Upper lobe of left lung (tissue), 6 donors: ENCODE measurements around the gene MICAL3. TPM values are rescaled to one million over a fixed set of nuclear protein-coding genes. Genes with fewer than 3 reads are reported as not detected.
"Not testable (repeated sequence)": the region's sequence is repeated elsewhere in the genome, so short reads cannot be mapped to it uniquely, and the experiment has no call there.

Source experiments
- ATAC-seq, 2 donors: fragments of 200-7000 bp; cut with Tn5 transposase; one replicate each; pipeline ENCODE4 v1.9.1; 2022; ENCODE audit warnings: mild to moderate bottlenecking in 2 of 2, moderate library complexity in 2 of 2; ENCODE audit not compliant: low FRiP score in 2 of 2
- DNase-seq, 2 donors: peaks; one replicate each; pipeline ENCODE4 v3.0.0-alpha.2; 2019 to 2020
- H3K27ac ChIP-seq, 4 donors: fragments of 200-600 bp; sonication (generic); one replicate each; pipeline ENCODE4 v1.5.1; 2016 to 2019
- H3K27me3 ChIP-seq, 4 donors: fragments of 200-600 bp; sonication (generic); one replicate each; pipeline ENCODE4 v1.5.1; 2017 to 2019
- H3K36me3 ChIP-seq, 4 donors: fragments of 200-600 bp; sonication (generic); one replicate each; pipeline ENCODE4 v1.5.1; 2016 to 2019
- H3K4me1 ChIP-seq, 4 donors: fragments of 200-600 bp; sonication (generic); one replicate each; pipeline ENCODE4 v1.5.1; 2018 to 2019
- H3K4me3 ChIP-seq, 4 donors: fragments of 200-600 bp; sonication (generic); one replicate each; pipeline ENCODE4 v1.5.1; 2017 to 2019; ENCODE audit warnings: mild to moderate bottlenecking in 2 of 4, moderate library complexity in 1 of 4
- H3K9me3 ChIP-seq, 4 donors: fragments of 200-600 bp; sonication (generic); one replicate each; pipeline ENCODE4 v1.5.1; 2018 to 2019
- EP300 ChIP-seq, 4 donors: sonication (generic); formaldehyde crosslinking; IDR thresholded peaks; one replicate each; pipeline ENCODE4 v1.5.1; 2017; ENCODE audit warnings: antibody characterized with exemption in 4 of 4, control low read depth in 2 of 4
- POLR2A ChIP-seq, 4 donors: fragments of 450-650 bp; IDR thresholded peaks; one replicate each; pipeline ENCODE4 v1.5.1; 2016 to 2017; ENCODE audit warnings: antibody characterized with exemption in 4 of 4, mild to moderate bottlenecking in 2 of 4
- POLR2AphosphoS5 ChIP-seq, 2 donors: sonication (generic); formaldehyde crosslinking; IDR thresholded peaks; one replicate each; pipeline ENCODE4 v1.5.1; 2017; ENCODE audit warnings: antibody characterized with exemption in 2 of 2
- WGBS, 2 donors: methylation state at CpG; one replicate each; pipeline ENCODE4 v1.1.5; 2017 to 2018; 5-methylcytosine and 5-hydroxymethylcytosine counted together
- total RNA-seq, 6 donors: library from RNA; depleted of rRNA in 4 of 6; stranded (reverse); fragments of >200 nt in 4 of 6; gene quantifications; one replicate each; pipeline versions ENCODE4 v1.1.0 to v1.2.1, GENCODE V29; 2016 to 2021
- TF ChIP-seq, protein P1 (sequence below), 6 experiments: fragments of 450-650 bp in 4 of 6; fragments of 200-600 bp in 2 of 6; sonication (generic) in 2 of 6; IDR thresholded peaks; one replicate each; pipeline ENCODE4 v1.5.1; 2016 to 2019; ENCODE audit warnings: antibody characterized with exemption in 6 of 6
- donor health status: DM: no; HTN: no; CAD: no; lungs with moderate emphysema.
- donor health status: DM: no; HTN: yes; CAD: no; lungs with severe emphysema.

MICAL3 gene
- total RNA-seq, 6 donors from 2014 or later, result 6.4 to 39.8 (median 23.4) TPM

DNA sequence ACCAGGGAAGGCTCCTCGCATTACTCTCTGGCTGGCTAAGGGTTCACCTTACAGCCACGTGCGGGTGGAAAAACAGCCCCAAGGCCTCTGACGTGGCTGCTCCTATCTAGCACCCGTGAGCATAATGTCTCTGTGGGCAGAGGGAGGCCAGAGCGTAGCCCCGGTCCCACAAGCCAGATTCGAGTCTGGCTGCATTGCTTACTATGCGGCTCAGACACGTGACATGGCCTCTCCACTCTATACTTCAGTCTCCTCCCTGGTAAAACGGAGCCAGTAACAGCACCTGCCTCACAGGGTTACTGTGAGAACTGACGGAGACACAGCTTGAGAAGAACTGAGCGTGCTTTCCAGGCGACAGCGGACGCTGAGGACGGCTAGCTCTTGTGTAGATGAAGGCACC, 144.3 kb downstream of the MICAL3 start:
- H3K27ac ChIP-seq, result no peak overlapping the region
- no peak overlapping the region for H3K4me3 ChIP-seq
- H3K36me3 ChIP-seq, result peaks cover 0 to 56% (median 8%) of the 10 kb centered on the region in 4 donors
- DNase-seq (no peak), ATAC-seq (no peak)
- WGBS, 2 donors, result 90 to 97% methylated on average over 17 of the region's 17 CpGs
- H3K4me1 ChIP-seq, result no peaks in the 10 kb centered on the region
- TF ChIP-seq, protein P1, sequence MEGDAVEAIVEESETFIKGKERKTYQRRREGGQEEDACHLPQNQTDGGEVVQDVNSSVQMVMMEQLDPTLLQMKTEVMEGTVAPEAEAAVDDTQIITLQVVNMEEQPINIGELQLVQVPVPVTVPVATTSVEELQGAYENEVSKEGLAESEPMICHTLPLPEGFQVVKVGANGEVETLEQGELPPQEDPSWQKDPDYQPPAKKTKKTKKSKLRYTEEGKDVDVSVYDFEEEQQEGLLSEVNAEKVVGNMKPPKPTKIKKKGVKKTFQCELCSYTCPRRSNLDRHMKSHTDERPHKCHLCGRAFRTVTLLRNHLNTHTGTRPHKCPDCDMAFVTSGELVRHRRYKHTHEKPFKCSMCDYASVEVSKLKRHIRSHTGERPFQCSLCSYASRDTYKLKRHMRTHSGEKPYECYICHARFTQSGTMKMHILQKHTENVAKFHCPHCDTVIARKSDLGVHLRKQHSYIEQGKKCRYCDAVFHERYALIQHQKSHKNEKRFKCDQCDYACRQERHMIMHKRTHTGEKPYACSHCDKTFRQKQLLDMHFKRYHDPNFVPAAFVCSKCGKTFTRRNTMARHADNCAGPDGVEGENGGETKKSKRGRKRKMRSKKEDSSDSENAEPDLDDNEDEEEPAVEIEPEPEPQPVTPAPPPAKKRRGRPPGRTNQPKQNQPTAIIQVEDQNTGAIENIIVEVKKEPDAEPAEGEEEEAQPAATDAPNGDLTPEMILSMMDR (IDR thresholded peaks at IDR 0.05), result no peak
- TF ChIP-seq EP300 (IDR thresholded peaks at IDR 0.05), result no peak
- no peak for TF ChIP-seq POLR2A (IDR thresholded peaks at IDR 0.05)
- TF ChIP-seq POLR2AphosphoS5 (IDR thresholded peaks at IDR 0.05), result no peak
- H3K27me3 ChIP-seq, result no peaks in the 10 kb centered on the region
- no peaks in the 10 kb centered on the region for H3K9me3 ChIP-seq

DNA sequence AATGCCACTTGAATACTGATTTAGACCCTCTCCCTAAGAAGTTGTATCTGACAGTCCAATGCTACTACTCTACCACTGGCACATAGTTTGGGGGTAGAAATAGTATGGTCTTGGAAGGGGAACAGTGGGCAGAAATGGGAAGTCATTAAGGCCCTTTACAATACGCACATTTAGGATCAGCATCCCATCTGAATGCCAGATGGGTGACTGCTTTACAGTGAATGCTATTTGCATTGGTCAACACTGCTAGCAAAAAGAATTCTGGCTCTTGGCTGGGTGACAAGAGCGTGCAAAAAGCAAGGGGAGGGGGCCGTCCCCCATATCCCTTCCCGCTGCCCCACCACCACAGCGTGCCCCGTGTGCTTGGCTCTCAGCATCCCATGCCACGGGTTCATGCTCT, 145.4 kb downstream of the MICAL3 start:
- TF ChIP-seq, protein P1 (IDR thresholded peaks at IDR 0.05), result no peak
- TF ChIP-seq POLR2A (IDR thresholded peaks at IDR 0.05), result no peak
- Histone ChIP-seq H3K27me3 (no peaks in the 10 kb centered on the region), H3K4me1 (no peaks in the 10 kb centered on the region), H3K4me3 (no peak overlapping the region), H3K36me3 (peaks cover 0 to 47% (median 8%) of the 10 kb centered on the region in 4 donors), H3K27ac (no peak overlapping the region), H3K9me3 (no peaks in the 10 kb centered on the region)
- WGBS, 2 donors, result 84 to 85% methylated on average over 7 of the region's 7 CpGs
- ATAC-seq (no peak), DNase-seq (no peak)

DNA sequence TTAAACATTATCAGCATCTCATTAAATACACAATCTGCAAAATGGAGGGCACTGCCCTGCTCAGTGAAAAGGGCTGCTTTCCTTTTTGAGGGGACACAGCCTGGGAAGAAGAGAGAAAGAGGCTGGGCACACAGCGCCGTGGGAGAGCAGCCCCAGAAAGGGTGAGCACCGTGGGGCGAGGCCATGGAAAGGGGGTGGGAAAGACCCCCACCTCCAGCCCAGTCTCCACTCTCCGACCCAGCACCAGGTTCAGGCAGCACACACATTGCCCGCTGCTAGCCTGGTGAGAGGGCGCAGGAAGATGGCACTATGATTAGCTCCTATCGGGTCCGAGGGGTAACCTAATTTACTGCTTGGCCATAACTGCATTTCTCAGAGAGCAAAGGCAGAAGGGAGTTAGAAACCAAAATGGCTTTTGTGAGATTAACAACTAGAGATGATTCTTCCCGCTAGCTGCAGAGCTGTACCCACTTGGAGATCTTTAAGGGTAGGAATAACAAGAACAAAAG, 146.1 kb downstream of the MICAL3 start:
- DNase-seq (no peak), ATAC-seq (no peak)
- no peak overlapping the region for H3K27ac ChIP-seq
- H3K27me3 ChIP-seq, result no peaks in the 10 kb centered on the region
- H3K4me3 ChIP-seq, result no peak overlapping the region
- peaks cover 0 to 48% (median 7%) of the 10 kb centered on the region in 4 donors for H3K36me3 ChIP-seq
- TF ChIP-seq POLR2AphosphoS5 (IDR thresholded peaks at IDR 0.05), result no peak
- TF ChIP-seq, protein P1 (IDR thresholded peaks at IDR 0.05), result no peak
- no peak for TF ChIP-seq POLR2A (IDR thresholded peaks at IDR 0.05)
- no peak for TF ChIP-seq EP300 (IDR thresholded peaks at IDR 0.05)
- 93 to 94% methylated on average over 10 of the region's 10 CpGs for WGBS, 2 donors
- H3K9me3 ChIP-seq, result no peaks in the 10 kb centered on the region
- H3K4me1 ChIP-seq, result no peaks in the 10 kb centered on the region

DNA sequence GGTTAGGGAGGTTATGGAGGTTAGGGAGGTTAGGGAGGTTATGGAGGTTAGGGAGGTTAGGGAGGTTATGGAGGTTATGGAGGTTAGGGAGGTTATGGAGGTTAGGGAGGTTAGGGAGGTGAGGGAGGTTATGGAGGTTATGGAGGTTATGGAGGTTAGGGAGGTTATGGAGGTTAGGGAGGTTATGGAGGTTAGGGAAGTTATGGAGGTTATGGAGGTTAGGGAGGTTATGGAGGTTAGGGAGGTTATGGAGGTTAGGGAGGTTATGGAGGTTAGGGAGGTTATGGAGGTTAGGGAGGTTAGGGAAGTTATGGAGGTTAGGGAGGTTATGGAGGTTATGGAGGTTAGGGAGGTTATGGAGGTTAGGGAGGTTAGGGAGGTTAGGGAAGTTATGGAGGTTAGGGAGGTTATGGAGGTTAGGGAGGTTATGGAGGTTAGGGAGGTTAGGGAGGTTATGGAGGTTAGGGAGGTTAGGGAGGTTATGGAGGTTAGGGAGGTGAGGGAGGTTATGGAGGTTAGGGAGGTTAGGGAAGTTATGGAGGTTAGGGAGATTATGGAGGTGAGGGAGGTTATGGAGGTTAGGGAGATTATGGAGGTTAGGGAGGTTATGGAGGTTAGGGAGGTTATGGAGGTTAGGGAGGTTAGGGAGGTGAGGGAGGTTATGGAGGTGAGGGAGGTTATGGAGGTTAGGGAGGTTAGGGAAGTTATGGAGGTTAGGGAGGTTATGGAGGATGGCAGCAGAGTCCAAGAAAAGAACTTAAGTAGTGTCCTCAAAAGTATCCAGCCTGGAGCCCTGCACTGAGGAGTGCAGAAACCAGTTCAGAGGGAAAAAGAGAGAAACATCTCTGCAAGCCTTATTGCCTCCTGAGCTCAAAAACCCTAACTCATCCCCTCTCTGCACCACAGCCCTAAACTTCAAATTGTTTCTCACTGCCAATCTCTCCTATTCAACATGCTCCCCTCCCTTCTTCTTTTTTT, 147.2 kb downstream of the MICAL3 start:
- H3K27ac ChIP-seq, H3K9me3 ChIP-seq, H3K4me3 ChIP-seq, H3K4me1 ChIP-seq, H3K27me3 ChIP-seq, ATAC-seq, DNase-seq: not testable (repeated sequence)
- H3K36me3 ChIP-seq, result peaks cover 0 to 56% (median 10%) of the 10 kb centered on the region in 4 donors

DNA sequence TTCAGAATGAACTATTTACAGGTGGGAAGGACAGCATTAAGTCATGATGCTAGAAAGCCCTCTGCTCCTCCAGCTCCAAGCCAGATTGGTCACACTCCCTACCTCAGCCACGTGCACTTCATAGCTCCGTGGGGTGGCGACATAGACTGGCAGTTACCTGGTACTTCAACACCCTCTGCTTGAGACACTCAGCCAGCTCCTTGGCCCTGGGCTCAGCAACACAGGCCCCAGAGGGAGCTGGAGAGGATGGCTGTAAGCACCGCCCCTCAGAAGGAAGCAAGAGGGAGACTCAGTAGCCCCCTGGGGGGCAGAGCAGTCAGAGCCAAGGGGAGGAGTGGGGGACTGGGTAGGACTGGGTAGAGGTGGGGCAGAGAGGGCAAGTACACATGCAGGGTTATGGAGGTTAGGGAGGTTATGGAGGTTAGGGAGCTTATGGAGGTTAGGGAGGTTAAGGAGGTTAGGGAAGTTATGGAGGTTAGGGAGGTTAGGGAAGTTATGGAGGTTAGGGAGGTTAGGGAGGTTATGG, 148.0 kb downstream of the MICAL3 start:
- Histone ChIP-seq H3K9me3 (no peaks in the 10 kb centered on the region), H3K4me3 (no peak overlapping the region), H3K4me1 (no peaks in the 10 kb centered on the region), H3K27me3 (no peaks in the 10 kb centered on the region), H3K27ac (no peak overlapping the region), H3K36me3 (peaks cover 0 to 55% (median 11%) of the 10 kb centered on the region in 4 donors)
- WGBS, 2 donors, result 66 to 88% methylated on average over 4 of the region's 4 CpGs
- TF ChIP-seq POLR2AphosphoS5 (IDR thresholded peaks at IDR 0.05), result no peak
- TF ChIP-seq, protein P1 (IDR thresholded peaks at IDR 0.05), result no peak
- no peak for TF ChIP-seq EP300 (IDR thresholded peaks at IDR 0.05)
- no peak for TF ChIP-seq POLR2A (IDR thresholded peaks at IDR 0.05)
- ATAC-seq (peak in 1 of 2 donors; percentile 54), DNase-seq (peak in 1 of 2 donors; percentile 55)
